HEK293T (cell line): ENCODE data around the gene SIPA1L3.
"Not testable (repeated sequence)": the region's sequence is repeated elsewhere in the genome, so short reads cannot be mapped to it uniquely, and the experiment has no call there.

ENCODE experiments used
- CTCF ChIA-PET: fragments of 350-600 bp; formaldehyde crosslinking; extraction: SDS; loops from one replicate; lab custom pipeline; 2021; ENCODE audit warnings: antibody characterized with exemption, inconsistent platforms; lab: Yijun Ruan, JAX
- POLR2A ChIA-PET: fragments of 350-600 bp; formaldehyde crosslinking; extraction: SDS; loops from one replicate; lab custom pipeline; 2020; ENCODE audit warnings: antibody characterized with exemption, inconsistent platforms; lab: Yijun Ruan, JAX
- DNase-seq: peaks from one replicate; pipeline ENCODE4 v3.0.0; 2012; ENCODE audit warnings: mixed read lengths; ENCODE audit errors: extremely low spot score
- ARNT ChIP-seq: fragments of 450-650 bp; IDR thresholded peaks from 2 replicates; pipeline ENCODE4 v1.6.1; 2017; ENCODE audit warnings: mild to moderate bottlenecking
- BHLHE40 ChIP-seq: fragments of 450-650 bp; IDR thresholded peaks from 2 replicates; pipeline ENCODE4 v1.6.1; 2016; ENCODE audit warnings: mild to moderate bottlenecking, moderate library complexity, borderline replicate concordance
- CTBP1 ChIP-seq: fragments of 450-650 bp; IDR thresholded peaks from 2 replicates; pipeline ENCODE4 v1.6.1; 2016; ENCODE audit warnings: borderline replicate concordance
- ELF4 ChIP-seq: fragments of 450-650 bp; IDR thresholded peaks from 2 replicates; pipeline ENCODE4 v1.6.1; 2017; ENCODE audit warnings: antibody characterized with exemption
- FOXA1 ChIP-seq: fragments of 450-650 bp; IDR thresholded peaks from 2 replicates; pipeline ENCODE4 v1.6.1; 2016; ENCODE audit warnings: mild to moderate bottlenecking
- FOXK2 ChIP-seq: fragments of 450-650 bp; IDR thresholded peaks from 2 replicates; pipeline ENCODE4 v1.6.1; 2016; ENCODE audit warnings: mild to moderate bottlenecking
- FOXM1 ChIP-seq: fragments of 450-650 bp; IDR thresholded peaks from 2 replicates; pipeline ENCODE4 v1.6.1; 2017; ENCODE audit warnings: mild to moderate bottlenecking, borderline replicate concordance
- HDGF ChIP-seq: fragments of 450-650 bp; IDR thresholded peaks from 2 replicates; pipeline ENCODE4 v1.6.1; 2017; ENCODE audit warnings: antibody characterized with exemption, borderline replicate concordance
- L3MBTL2 ChIP-seq: fragments of 450-650 bp; conservative IDR thresholded peaks from 2 replicates; pipeline ENCODE4 v1.6.1; 2016; ENCODE audit warnings: mild to moderate bottlenecking
- LEF1 ChIP-seq: fragments of 450-650 bp; IDR thresholded peaks from 2 replicates; pipeline ENCODE4 v1.6.1; 2017; ENCODE audit warnings: mild to moderate bottlenecking, borderline replicate concordance
- NFRKB ChIP-seq: fragments of 450-650 bp; IDR thresholded peaks from 2 replicates; pipeline ENCODE4 v1.6.1; 2016; ENCODE audit warnings: mild to moderate bottlenecking, moderate library complexity
- PKNOX1 ChIP-seq: fragments of 450-650 bp; IDR thresholded peaks from 2 replicates; pipeline ENCODE4 v1.6.1; 2016
- SP1 ChIP-seq: fragments of 450-650 bp; IDR thresholded peaks from 2 replicates; pipeline ENCODE4 v1.6.1; 2017
- SUZ12 ChIP-seq: fragments of 450-650 bp; IDR thresholded peaks from 2 replicates; pipeline ENCODE4 v1.6.1; 2016; ENCODE audit warnings: mild to moderate bottlenecking
- TARDBP ChIP-seq: fragments of 450-650 bp; IDR thresholded peaks from 2 replicates; pipeline ENCODE4 v1.6.1; 2016
- ZNF384 ChIP-seq: fragments of 450-650 bp; IDR thresholded peaks from 2 replicates; pipeline ENCODE4 v1.6.1; 2016

SIPA1L3 gene

GRCh38 chr19:37906869-37907734 is at the start of gene SIPA1L3:
TSS of gene SIPA1L3 (plus strand) at chr19:37907208. CDS start at chr19:38081566, 174,358 bp downstream.
- ChIA-PET POLR2A (interaction anchor here (0.5 to 3.4 kb wide), 21 partner anchors 12 to 536 kb away, joined by 3 to 39 read pairs (median 4); partner anchors contain the start of genes ZNF527, ZNF540, ZNF571 and ZNF573), CTCF (interaction anchor here (0.7 kb wide), 1 partner anchor 735 kb away, joined by 3 read pairs; no protein-coding TSS in a partner anchor)
- TF ChIP-seq L3MBTL2 (no peak), ELF4 (peak; percentile 75), SUZ12 (peak; percentile 72)
- peak; percentile 88 for DNase-seq

DNA sequence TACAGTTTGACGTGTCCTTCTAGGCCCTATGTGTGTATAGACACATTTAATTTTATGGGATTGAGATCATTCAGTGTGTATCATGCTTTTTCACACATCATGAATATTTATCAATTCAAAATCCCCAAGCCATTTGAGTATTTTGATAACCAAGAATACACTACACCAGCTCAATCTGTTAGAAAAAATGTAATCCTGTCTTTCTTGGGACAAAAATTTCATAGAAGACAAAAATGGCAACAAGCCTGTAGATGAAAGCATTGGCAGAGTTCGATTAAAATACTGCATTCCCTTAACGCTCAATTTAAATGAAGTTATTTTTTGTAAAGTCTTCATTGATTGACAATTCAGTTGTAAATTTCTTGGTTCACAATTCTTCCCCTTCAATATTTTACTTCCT is 42.5 kb upstream of the SIPA1L3 start:
- CTCF ChIA-PET: no interaction called here
- POLR2A ChIA-PET: no interaction called here

GRCh38 chr19:37865930-37866329 is 41.1 kb upstream of the SIPA1L3 start:
- POLR2A ChIA-PET, DNase-seq, CTCF ChIA-PET: not testable (repeated sequence)

More for the DNA sequence above, 42.5 kb upstream of the SIPA1L3 start:
- no peak for TF ChIP-seq FOXK2
- no peak for TF ChIP-seq ELF4
- TF ChIP-seq FOXM1: no peak
- no peak for TF ChIP-seq TARDBP
- TF ChIP-seq BHLHE40: no peak
- no peak for DNase-seq

DNA sequence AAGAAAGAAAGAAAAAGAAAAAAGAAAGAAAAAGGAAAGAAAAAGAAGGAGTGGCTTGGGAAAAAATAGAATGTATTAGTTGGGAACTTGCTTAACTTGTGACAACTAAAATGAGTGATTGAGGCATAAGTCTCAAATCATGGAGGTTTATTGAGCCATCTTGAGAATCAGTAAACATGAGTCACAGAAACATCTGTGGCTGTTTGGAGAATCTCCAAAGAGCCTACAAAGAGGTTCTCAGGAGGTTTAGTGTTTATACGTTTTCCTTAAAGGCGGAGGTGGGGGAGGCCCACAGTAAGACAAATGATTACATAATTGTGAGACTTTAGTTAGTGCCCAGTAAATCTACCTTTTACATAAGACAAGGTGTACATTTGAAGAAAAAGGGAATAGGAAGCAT is 39.2 kb upstream of the SIPA1L3 start:
- CTCF ChIA-PET: no interaction called here
- TF ChIP-seq FOXK2 (no peak), CTBP1 (no peak), ARNT (no peak), FOXA1 (no peak), TARDBP (no peak), ZNF384 (no peak), SUZ12 (no peak), HDGF (no peak)
- no peak for DNase-seq
- POLR2A ChIA-PET: no interaction called here

DNA sequence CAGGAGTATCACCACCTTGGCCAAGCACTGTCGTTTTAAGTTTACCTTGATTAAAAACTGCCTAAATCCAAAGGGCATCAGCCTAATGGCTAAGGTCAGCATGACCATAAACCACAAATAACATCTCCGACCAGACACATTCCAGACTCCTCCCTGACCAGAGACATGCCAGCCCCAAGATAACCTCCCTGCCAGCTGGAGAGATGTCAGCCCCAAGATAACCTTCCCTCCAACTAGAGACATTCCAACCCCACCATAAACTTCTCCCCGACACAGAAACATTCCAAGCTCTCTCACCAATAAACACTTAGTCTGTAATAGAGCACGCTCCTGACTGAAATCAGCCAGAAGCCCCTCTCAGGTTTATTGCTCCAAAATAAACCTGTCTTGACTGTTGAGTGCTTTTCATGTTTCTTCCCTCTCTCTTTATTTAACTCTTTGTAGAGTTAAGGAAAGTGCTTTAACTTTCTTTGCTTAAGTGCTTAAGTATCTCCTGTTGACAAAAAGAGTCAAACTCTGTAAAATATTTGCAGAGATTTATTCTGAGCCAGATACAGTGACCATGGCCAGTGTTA is 37.2 kb upstream of the SIPA1L3 start:
- DNase-seq: no peak
- no peak for TF ChIP-seq SP1
- no peak for TF ChIP-seq LEF1
- TF ChIP-seq HDGF: no peak
- no peak for TF ChIP-seq TARDBP
- TF ChIP-seq BHLHE40: no peak
- no peak for TF ChIP-seq L3MBTL2
- no peak for TF ChIP-seq NFRKB
- TF ChIP-seq PKNOX1: no peak
- CTCF ChIA-PET: no interaction called here
- POLR2A ChIA-PET: no interaction called here

- ChIA-PET POLR2A (no interaction called here), CTCF (interaction anchor here (0.6 kb wide), 1 partner anchor 29 kb away, joined by 3 read pairs; no protein-coding TSS in a partner anchor)
- no peak for DNase-seq
- TF ChIP-seq HDGF: no peak
Measured at GRCh38 chr19:37872383-37872782, 34.6 kb upstream of the SIPA1L3 start.

GRCh38 chr19:37874784-37875183 is 32.2 kb upstream of the SIPA1L3 start:
- ChIA-PET POLR2A (no interaction called here), CTCF (no interaction called here)
- no peak for DNase-seq
- TF ChIP-seq SUZ12 (no peak), L3MBTL2 (peak; percentile 40; the same call in 1 of the 2 replicates)

DNA sequence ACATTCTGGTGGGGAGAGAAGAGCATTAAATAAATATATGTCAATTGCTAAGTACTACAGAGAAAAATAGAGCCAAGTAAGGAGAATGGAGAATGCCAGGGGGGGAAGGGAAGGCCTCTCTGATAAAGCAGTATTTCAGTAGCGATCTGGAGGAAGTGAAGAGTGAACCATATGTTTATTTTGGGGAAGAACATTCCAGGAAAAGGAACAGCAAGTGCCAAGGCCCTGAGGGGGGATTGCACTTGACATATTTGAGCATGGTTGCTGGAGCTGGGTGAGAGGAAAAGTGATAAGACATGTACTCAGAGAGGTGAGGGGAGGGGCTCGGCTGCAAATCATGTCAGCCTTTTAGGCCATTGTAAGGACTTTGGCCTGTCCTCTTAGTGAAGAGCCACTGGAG is 31.0 kb upstream of the SIPA1L3 start:
- CTCF ChIA-PET: no interaction called here
- DNase-seq: no peak
- TF ChIP-seq FOXK2: no peak
- no peak for TF ChIP-seq ELF4
- no peak for TF ChIP-seq LEF1
- TF ChIP-seq ZNF384: no peak
- no peak for TF ChIP-seq FOXA1
- TF ChIP-seq HDGF: no peak
- TF ChIP-seq BHLHE40: no peak
- TF ChIP-seq ARNT: no peak
- no peak for TF ChIP-seq L3MBTL2
- no peak for TF ChIP-seq TARDBP
- no peak for TF ChIP-seq SP1
- no peak for TF ChIP-seq FOXM1
- TF ChIP-seq SUZ12: no peak
- no peak for TF ChIP-seq PKNOX1
- TF ChIP-seq NFRKB: no peak
- no peak for TF ChIP-seq CTBP1
- POLR2A ChIA-PET: no interaction called here
